NCI-H226 (cell line): ENCODE measurements around the gene ATP2B2.
"Not testable (repeated sequence)": the region's sequence is repeated elsewhere in the genome, so short reads cannot be mapped to it uniquely, and the experiment has no call there.

ENCODE experiments used
- DNase-seq: peaks from one replicate; pipeline ENCODE4 v3.0.0-alpha.2; 2015

Gene ATP2B2

DNA sequence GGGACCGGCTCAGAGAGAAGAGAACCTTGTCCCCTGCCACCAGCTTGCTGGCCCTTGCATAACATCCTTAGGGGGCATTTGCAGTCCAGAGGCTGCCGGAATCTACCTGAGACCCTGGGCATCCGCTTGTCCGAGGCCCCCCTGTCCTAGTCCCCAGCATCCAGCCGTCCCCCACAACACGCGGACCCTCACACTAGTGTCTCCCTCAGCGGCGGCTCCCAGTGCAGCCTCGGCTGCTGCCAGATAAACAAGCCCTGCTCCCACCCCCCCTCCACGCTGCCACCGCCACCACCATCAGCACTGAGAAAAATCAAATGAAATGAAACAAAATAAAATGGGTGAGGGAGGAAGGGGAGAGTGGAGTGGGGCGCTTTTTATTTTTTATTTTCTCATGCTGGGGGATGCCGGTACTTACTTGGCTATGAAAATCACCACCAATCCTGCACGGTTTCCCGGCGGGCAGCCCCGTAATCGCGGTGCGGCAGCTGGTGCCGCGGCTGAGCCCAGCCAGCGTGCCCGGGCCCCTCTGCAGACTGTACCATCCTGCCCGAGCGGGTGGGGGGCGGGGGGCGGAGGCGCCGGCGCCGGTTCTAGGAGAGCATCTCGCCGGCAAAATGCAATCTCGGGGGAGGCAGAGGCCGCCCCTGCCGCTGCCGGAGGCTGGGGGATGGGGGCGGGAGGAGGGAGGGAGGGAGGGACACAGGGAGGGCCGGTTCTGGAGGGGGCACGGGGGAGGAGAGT lies at the start of gene ATP2B2:
Gene ATP2B2, minus strand, starts transcription at position 537 of the 741 bp plus-strand sequence. CDS start 56,043 bp downstream, outside the sequence.
- DNase-seq: no peak

DNA sequence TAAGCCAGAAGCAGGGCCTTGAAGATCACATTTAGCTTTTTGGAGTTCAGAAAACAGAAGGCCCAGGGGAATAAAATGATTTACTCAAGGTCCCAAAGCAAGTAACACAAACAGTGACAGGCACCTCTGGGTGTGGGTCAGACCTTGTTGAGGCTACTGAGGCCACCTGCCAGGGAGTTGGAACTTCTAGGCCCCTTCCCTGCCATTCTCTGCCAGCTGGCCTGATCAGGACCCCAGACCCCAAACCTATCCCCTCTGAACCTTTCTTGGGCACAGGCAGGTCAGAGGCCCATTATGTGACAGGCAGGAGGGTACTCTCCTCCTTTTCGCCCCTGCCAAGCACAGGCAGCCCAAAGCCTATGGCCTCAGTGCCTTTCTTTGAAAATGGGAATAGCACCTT lies 49.4 kb upstream of the ATP2B2 start:
- DNase-seq: no peak

DNA sequence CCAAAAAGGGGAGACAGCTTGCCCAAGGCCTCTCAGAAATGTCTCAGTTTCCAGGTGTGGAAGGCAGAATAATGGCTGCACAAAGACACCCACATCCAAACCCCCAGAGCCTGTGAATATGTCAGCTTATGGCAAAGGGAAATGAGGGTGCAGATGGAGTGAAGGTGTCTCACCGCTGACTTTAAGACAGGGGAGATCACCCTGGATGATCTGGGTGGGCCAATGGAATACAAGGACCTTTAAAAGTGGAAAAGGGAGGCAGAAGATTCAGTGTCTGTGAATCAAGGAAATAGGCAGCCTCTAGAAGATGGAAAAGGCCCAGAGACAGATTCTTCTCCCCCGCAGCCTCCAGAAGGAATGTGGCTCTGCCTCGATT lies 48.8 kb upstream of the ATP2B2 start:
- no peak for DNase-seq

GRCh38 chr3:10553591-10554235 lies 48.3 kb upstream of the ATP2B2 start:
- DNase-seq: no peak

GRCh38 chr3:10552631-10552943 lies 47.2 kb upstream of the ATP2B2 start:
- DNase-seq: no peak

GRCh38 chr3:10551821-10552630 lies 46.6 kb upstream of the ATP2B2 start:
- DNase-seq: peak; percentile 54

DNA sequence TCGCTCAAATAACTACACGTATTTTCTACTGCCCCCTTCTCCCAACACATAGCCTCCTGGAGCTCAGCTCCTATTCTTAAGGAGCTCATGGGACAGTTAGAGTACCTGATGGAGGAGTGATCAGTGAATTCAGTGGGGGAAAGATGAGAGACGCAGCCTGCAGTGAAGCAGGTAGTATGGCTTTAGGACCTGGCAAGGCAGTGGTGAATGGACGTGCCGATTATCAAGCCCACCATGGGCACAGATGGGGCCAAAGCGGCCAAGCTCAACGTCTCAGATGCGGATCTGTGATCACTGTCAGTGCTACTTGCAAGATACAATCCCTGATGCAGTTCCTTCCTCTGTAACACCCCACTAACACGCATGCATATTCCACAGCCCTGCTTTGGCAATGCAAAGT lies 45.8 kb upstream of the ATP2B2 start:
- no peak for DNase-seq

- no peak for DNase-seq
Observed at GRCh38 chr3:10550705-10551104, 45.3 kb upstream of the ATP2B2 start.

- DNase-seq: no peak
Observed at GRCh38 chr3:10549617-10550230, 44.3 kb upstream of the ATP2B2 start.

DNA sequence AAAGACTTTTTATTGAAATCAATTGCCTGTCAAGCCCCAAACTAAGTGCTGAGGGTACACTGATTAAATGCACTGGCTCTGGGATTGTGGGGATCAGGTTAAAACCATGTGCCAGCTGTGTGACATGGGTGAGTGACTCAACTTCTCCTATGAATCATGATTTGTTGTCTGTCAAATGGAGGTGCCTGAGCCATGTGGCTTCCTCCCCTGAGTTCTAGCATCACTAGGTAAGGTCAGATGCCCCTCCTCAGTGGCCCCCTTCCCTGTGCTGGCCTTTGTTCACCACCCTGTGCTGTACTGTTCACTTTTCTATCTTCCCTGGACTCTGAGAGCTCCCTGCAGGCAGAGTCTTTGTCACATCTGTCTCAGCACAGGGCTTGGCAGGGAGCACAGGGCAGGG lies 43.6 kb upstream of the ATP2B2 start:
- no peak for DNase-seq

DNA sequence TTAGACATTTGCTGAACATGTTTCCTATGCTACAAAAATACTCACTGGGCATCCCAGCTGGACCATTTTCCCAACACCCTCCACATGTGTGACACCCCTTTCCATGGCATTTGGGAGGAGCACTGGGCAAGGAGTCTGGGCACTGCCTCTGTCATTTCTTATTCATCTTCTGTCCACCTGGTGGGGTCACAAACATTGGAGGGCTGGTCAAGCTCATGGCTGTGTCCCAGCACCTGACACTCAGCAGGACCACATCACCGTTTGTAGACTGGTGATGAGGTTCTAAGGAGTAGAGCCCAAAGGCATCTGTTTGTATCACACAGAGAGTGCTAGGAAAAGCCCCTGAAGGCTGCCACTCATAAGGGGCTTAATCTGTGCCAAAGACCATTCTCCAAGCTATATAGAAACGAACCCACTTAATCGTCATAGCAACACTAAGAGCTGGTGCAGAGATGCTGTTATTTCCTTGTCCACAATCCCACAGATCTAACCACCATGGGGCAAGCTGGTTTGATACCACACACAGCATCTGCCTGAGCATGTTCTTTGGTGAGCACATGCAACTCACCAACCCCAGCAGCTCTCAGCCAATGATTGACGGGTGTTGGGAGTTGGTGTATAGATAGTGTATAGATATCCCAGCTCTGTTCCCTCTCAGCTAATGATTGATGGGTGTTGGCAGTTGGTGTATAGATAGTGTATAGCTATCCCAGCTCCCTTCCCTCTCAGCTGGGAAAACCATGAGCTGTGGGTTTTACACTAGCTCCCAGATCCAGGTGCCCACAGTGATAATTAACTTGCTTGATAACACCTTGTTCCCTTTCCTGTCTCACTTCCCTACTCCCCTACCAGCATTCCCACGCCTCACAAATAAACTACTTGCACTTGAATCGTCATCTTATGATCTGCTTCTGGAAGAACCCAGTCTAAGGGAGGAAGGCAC lies 42.7 kb upstream of the ATP2B2 start:
- DNase-seq: no peak

DNA sequence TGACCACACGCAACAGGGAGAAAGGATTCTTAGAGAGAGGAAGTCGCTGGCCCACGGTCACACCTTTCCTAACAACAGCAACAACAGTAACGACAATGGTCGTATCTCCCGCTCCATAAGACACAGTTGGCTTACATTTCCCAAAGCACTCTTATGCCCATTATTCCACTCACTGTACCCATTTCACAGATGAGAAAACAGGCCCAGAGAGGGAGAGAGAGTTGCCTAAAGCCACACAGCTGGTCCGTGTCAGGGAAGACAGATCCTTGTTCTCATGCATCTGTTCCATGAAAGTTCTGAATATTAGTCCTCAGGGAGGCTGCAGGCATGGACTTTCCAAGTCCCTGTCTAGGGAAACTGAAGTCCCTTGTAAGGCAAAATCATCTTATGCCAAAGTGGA lies 42.0 kb upstream of the ATP2B2 start:
- DNase-seq: no peak

GRCh38 chr3:10546820-10547263 lies 41.5 kb upstream of the ATP2B2 start:
- no peak for DNase-seq

DNA sequence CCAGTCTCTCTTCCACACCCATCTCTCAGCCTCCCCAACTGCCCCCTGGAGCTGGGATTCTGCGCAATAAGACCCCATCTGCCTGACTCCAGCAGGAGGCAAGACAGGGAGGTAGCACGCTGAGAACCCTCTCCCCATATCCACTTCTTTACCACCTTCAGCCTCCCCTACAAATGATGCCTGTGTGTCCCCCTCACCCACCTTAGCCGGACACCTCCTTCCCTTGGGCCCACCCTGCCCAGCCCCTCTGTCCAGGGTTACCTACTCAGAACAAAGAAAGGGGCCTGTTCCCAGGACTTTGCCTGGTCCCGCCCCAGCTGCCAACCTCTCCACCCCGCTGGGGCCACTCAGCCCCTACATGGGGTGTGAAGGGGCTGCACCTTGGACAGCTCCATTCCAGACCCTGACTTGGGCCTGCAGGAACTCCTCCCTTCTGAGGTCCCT lies 40.8 kb upstream of the ATP2B2 start:
- DNase-seq: no peak

- no peak for DNase-seq
Observed at GRCh38 chr3:10542518-10542917, 37.1 kb upstream of the ATP2B2 start.

GRCh38 chr3:10540347-10540746 lies 35.0 kb upstream of the ATP2B2 start:
- not testable (repeated sequence) for DNase-seq

- DNase-seq: no peak
Observed at GRCh38 chr3:10534066-10534465, 28.7 kb upstream of the ATP2B2 start.

- DNase-seq: no peak
Observed at GRCh38 chr3:10533737-10534023, 28.3 kb upstream of the ATP2B2 start.

DNA sequence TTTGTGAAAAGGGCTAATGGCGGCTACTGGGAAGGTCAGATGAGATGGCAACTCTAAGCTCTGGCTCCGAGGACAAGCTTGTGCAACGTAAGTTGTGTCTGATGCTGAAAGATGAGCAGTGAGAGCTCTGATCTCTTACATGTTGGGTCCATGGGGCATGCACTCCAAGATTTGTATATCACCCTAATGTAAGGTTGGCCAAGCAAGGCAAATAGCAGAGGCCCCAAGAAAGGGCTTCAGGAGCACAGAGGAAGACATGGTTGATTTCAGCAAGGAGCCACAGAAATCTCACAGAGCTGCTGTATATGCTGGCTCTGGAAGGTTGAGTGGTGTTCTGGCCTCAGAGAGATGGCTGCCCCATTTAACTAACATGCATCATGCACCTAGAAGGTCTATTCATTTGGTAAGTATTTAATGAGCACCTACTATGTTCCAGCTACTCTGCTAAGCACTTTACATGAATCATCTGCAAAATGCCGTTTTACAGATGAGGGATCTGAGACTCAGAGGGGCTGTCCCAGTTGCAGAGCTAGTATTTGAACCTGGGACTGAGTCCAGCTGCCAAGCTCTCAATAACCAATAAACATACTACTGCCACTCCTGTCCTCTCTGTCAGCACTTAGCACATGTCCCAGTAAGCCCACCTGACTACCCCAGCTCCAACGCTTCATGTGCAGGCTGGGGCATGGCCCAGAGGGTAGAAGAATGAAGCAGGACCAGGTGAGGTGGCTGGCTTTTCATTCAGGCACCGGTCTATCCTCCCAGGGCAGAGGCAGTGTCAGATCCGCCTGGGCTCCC lies 27.8 kb upstream of the ATP2B2 start:
- DNase-seq: no peak

- no peak for DNase-seq
Observed at GRCh38 chr3:10531031-10531430, 25.6 kb upstream of the ATP2B2 start.

- DNase-seq: no peak
Observed at GRCh38 chr3:10530241-10530640, 24.9 kb upstream of the ATP2B2 start.

DNA sequence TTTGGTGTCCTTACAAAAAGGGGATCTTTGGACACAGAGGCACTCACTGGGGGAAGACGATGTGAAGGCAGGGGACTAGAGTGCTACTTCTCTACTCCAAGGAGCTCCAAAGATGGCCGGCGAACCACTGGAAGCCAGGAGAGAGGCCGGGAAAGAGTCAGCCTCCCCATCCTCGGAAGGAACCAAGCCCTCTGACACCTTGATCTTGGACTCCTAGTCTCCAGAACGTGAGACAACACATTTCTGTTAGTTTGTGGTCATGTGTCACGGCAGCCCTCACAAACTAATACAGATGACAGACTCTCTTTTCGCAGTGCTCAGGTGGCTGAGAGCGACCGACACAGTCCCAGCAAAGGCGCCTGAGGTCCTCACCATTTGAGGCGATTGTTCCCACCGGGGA lies 24.4 kb upstream of the ATP2B2 start:
- DNase-seq: no peak
